GM18508 (cell line): Measurements from ENCODE around the gene BEX3.
"Not testable (repeated sequence)": the region's sequence is repeated elsewhere in the genome, so short reads cannot be mapped to it uniquely, and the experiment has no call there.

ENCODE experiments used
- ATAC-seq: cut with Tn5 transposase; IDR thresholded peaks from one replicate; pipeline ENCODE4 v1.9.1; 2021; ENCODE audit warnings: moderate number of reproducible peaks; ENCODE audit not compliant: insufficient read depth, unreplicated experiment

Gene BEX3

GRCh38 chrX:103376979-103377324 is 614 bp downstream of the BEX3 start:
- no peak for ATAC-seq

- ATAC-seq, result no peak
These were observed 2.7 kb downstream of the BEX3 start for GRCh38 chrX:103378990-103379389.

GRCh38 chrX:103382877-103383276 is 6.5 kb downstream of the BEX3 start:
- no peak for ATAC-seq

GRCh38 chrX:103384672-103385071 is 8.3 kb downstream of the BEX3 start:
- no peak for ATAC-seq

GRCh38 chrX:103385283-103385830 is 9.0 kb downstream of the BEX3 start:
- ATAC-seq, result not testable (repeated sequence)

- ATAC-seq, result no peak
These were observed 10.0 kb downstream of the BEX3 start for GRCh38 chrX:103386332-103386731.

- no peak for ATAC-seq
These were observed 17.1 kb downstream of the BEX3 start for GRCh38 chrX:103393487-103393886.

- ATAC-seq, result no peak
These were observed 19.8 kb downstream of the BEX3 start for GRCh38 chrX:103396186-103396585.

- ATAC-seq, result no peak
These were observed 20.3 kb downstream of the BEX3 start for GRCh38 chrX:103396660-103397059.

- ATAC-seq, result no peak
These were observed 21.4 kb downstream of the BEX3 start for GRCh38 chrX:103397707-103398106.

- ATAC-seq, result no peak
These were observed 22.1 kb downstream of the BEX3 start for GRCh38 chrX:103398421-103398864.

GRCh38 chrX:103399744-103400143 is 23.4 kb downstream of the BEX3 start:
- no peak for ATAC-seq

GRCh38 chrX:103400931-103401330 is 24.6 kb downstream of the BEX3 start:
- no peak for ATAC-seq

GRCh38 chrX:103404231-103405008 is 28.1 kb downstream of the BEX3 start:
- ATAC-seq, result peak; percentile 87

- ATAC-seq, result no peak
These were observed 28.6 kb downstream of the BEX3 start for GRCh38 chrX:103405009-103405333.

- no peak for ATAC-seq
These were observed 29.9 kb downstream of the BEX3 start for GRCh38 chrX:103406256-103406655.

- no peak for ATAC-seq
These were observed 31.4 kb downstream of the BEX3 start for GRCh38 chrX:103407776-103408175.

- ATAC-seq, result not testable (repeated sequence)
These were observed 35.4 kb downstream of the BEX3 start for GRCh38 chrX:103411721-103412120.

GRCh38 chrX:103413705-103414387 is 37.5 kb downstream of the BEX3 start:
- ATAC-seq, result no peak

GRCh38 chrX:103414561-103414960 is 38.2 kb downstream of the BEX3 start:
- no peak for ATAC-seq

GRCh38 chrX:103415068-103415467 is 38.7 kb downstream of the BEX3 start:
- ATAC-seq, result no peak

GRCh38 chrX:103415528-103415927 is 39.2 kb downstream of the BEX3 start:
- ATAC-seq, result no peak
